ENCODE results near the gene BARD1.

BARD1 gene

GRCh38 chr2:214808981-214809750 lies at the start of gene BARD1:
Gene BARD1, minus strand, starts transcription at chr2:214809683. Its CDS starts 114 bp downstream, at chr2:214809569.
- H3K36me3 ChIP-seq (ENCODE audit: control insufficient read depth, insufficient read depth, low read length), result no peaks in the 10 kb centered on the region
- TF ChIP-seq, protein P1, sequence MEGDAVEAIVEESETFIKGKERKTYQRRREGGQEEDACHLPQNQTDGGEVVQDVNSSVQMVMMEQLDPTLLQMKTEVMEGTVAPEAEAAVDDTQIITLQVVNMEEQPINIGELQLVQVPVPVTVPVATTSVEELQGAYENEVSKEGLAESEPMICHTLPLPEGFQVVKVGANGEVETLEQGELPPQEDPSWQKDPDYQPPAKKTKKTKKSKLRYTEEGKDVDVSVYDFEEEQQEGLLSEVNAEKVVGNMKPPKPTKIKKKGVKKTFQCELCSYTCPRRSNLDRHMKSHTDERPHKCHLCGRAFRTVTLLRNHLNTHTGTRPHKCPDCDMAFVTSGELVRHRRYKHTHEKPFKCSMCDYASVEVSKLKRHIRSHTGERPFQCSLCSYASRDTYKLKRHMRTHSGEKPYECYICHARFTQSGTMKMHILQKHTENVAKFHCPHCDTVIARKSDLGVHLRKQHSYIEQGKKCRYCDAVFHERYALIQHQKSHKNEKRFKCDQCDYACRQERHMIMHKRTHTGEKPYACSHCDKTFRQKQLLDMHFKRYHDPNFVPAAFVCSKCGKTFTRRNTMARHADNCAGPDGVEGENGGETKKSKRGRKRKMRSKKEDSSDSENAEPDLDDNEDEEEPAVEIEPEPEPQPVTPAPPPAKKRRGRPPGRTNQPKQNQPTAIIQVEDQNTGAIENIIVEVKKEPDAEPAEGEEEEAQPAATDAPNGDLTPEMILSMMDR (IDR thresholded peaks at IDR 0.05; ENCODE audit: insufficient read depth, low read length, poor library complexity, severe bottlenecking), result no peak
- H3K4me3 ChIP-seq (replicated peaks; ENCODE audit: low read depth, low read length), result peak within 1 kb of the TSS; percentile 82
- no peaks in the 10 kb centered on the region for H3K27me3 ChIP-seq (replicated peaks; ENCODE audit: control insufficient read depth, insufficient read depth, low read length)
- DNase-seq (ENCODE audit: extremely low read depth, insufficient read length), result no peak

DNA sequence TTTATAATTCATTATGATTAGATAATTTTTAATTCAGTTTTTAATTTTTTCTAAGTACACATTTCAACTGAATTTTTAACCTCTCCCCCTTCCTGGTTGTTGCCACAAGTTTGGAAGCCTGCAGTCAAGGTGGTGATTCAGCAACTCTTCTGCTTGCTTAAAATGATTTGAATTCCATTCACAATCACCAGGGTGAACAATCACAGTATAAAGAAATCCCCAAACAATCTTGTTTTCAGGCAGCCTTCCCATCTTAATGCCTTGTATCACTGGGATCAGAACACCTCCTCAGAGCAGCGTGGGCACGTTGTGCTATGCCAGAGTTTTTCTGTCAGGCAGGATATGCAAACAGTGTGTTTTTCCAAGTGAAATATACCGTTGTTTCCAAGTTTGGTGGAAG lies 46.7 kb upstream of the BARD1 start:
- TF ChIP-seq, protein P1 (IDR thresholded peaks at IDR 0.05; ENCODE audit: insufficient read depth, low read length, poor library complexity, severe bottlenecking), result no peak
- Histone ChIP-seq H3K36me3 (ENCODE audit: control insufficient read depth, insufficient read depth, low read length) (no peaks in the 10 kb centered on the region), H3K27me3 (replicated peaks; ENCODE audit: control insufficient read depth, insufficient read depth, low read length) (no peaks in the 10 kb centered on the region), H3K4me3 (replicated peaks; ENCODE audit: low read depth, low read length) (no peak overlapping the region)
- no peak for DNase-seq (ENCODE audit: extremely low read depth, insufficient read length)

GRCh38 chr2:214853906-214854305 lies 44.4 kb upstream of the BARD1 start:
- TF ChIP-seq, protein P1 (IDR thresholded peaks at IDR 0.05; ENCODE audit: insufficient read depth, low read length, poor library complexity, severe bottlenecking), result no peak
- Histone ChIP-seq H3K27me3 (replicated peaks; ENCODE audit: control insufficient read depth, insufficient read depth, low read length) (no peaks in the 10 kb centered on the region), H3K36me3 (ENCODE audit: control insufficient read depth, insufficient read depth, low read length) (no peaks in the 10 kb centered on the region), H3K4me3 (replicated peaks; ENCODE audit: low read depth, low read length) (no peak overlapping the region)
- DNase-seq (ENCODE audit: extremely low read depth, insufficient read length), result no peak

- DNase-seq (ENCODE audit: extremely low read depth, insufficient read length), result no peak
- no peaks in the 10 kb centered on the region for H3K36me3 ChIP-seq (ENCODE audit: control insufficient read depth, insufficient read depth, low read length)
- TF ChIP-seq, protein P1 (IDR thresholded peaks at IDR 0.05; ENCODE audit: insufficient read depth, low read length, poor library complexity, severe bottlenecking), result no peak
These were observed 34.3 kb upstream of the BARD1 start for GRCh38 chr2:214843823-214844222.

DNA sequence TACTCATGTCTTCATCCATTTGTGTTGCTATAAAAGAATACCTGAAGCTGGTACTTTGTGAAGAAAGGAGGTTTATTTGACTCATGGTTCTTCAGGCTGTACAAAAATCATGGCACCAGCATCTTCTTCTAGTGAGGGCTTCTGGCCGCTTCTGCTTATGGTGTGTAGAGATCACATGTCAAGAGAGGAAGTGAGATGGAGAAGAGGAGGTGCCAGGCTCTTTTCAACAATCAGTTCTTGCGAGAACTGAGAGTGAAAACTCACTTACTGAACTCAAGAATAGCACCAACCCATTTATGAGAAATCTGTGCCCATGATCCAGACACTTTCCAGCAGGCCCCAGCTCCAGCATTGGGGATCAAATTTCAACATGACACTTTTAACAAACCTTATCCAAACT lies 30.0 kb upstream of the BARD1 start:
- Histone ChIP-seq H3K27me3 (replicated peaks; ENCODE audit: control insufficient read depth, insufficient read depth, low read length) (no peaks in the 10 kb centered on the region), H3K4me3 (replicated peaks; ENCODE audit: low read depth, low read length) (no peak overlapping the region), H3K36me3 (ENCODE audit: control insufficient read depth, insufficient read depth, low read length) (no peaks in the 10 kb centered on the region)
- no peak for DNase-seq (ENCODE audit: extremely low read depth, insufficient read length)
- TF ChIP-seq, protein P1 (IDR thresholded peaks at IDR 0.05; ENCODE audit: insufficient read depth, low read length, poor library complexity, severe bottlenecking), result no peak

More at GRCh38 chr2:214843823-214844222, 34.3 kb upstream of the BARD1 start:
- Histone ChIP-seq H3K4me3 (replicated peaks; ENCODE audit: low read depth, low read length) (no peak overlapping the region), H3K27me3 (replicated peaks; ENCODE audit: control insufficient read depth, insufficient read depth, low read length) (no peaks in the 10 kb centered on the region)

All from GM06990 (cell line).